ENCODE results near the gene MROH9. TPM values are rescaled to one million over a fixed set of nuclear protein-coding genes. Genes with fewer than 3 reads are reported as not detected.

MROH9 gene
- total and polyA plus RNA-seq, 2 of the 13 experiments (the other 11 are each of a cell fraction or from before 2014, with no cell fraction given) = not detected

GRCh38 chr1:170931650-170932049, 3.7 kb upstream of the MROH9 start:
- Histone ChIP-seq H3K4me2 (ENCODE audit: low read depth, low read length) (no peak overlapping the region), H3K9ac (ENCODE audit: insufficient read depth, low read depth, low read length) (no peak overlapping the region), H3K4me3 (replicated peaks in 1 of 3; ENCODE audit: insufficient read depth in 1 of 3, low read depth in 2 of 3, low read length in 3 of 3) (no peak overlapping the region), H3K4me1 (ENCODE audit: insufficient read depth, low read length) (no peaks in the 10 kb centered on the region), H2AFZ (ENCODE audit: low read length) (no peak overlapping the region), H3K79me2 (ENCODE audit: insufficient read depth, low read length) (no peaks in the 10 kb centered on the region), H3K9me3 (ENCODE audit: low read length) (no peaks in the 10 kb centered on the region), H3K27me3 (ENCODE audit: control insufficient read depth in 1 of 2, insufficient read depth in 2 of 2, low read length in 2 of 2) (no peaks in the 10 kb centered on the region), H3K36me3 (replicated peaks in 1 of 2; ENCODE audit: control insufficient read depth in 1 of 2, insufficient read depth in 2 of 2, low read length in 2 of 2) (no peaks in the 10 kb centered on the region), H4K20me1 (ENCODE audit: insufficient read depth, low read length) (no peaks in the 10 kb centered on the region), H3K27ac (ENCODE audit: extremely low read length, insufficient read depth, low read length) (no peak overlapping the region)
- FAIRE-seq (no peak), DNase-seq (ENCODE audit: low spot score) (no peak), ATAC-seq (peak; percentile 76)
- intact Hi-C loops (cut with micrococcal nuclease; ENCODE audit: unreplicated experiment) = no loop called here
- ChIA-PET POLR2A (no interaction called here), CTCF (ENCODE audit: low intra/inter-chr PET ratio, low total read pairs) (no interaction called here)
- in situ Hi-C loops (cut with HindIII; ENCODE audit: extremely low pct_ligation_motif_present, low pct_unique_long_range_greater_than_20kb) = loop anchor here (25.0 kb wide), 1 partner anchor 994 kb away; no protein-coding TSS in a partner anchor
- BruUV-seq (replicated peaks) = no TSS peak
- TF ChIP-seq ZNF841 (CRISPR knock-in tag; IDR thresholded peaks at IDR 0.05; ENCODE audit: borderline replicate concordance) = no peak
- TF ChIP-seq ZNF331 (CRISPR knock-in tag; IDR thresholded peaks at IDR 0.05) = no peak
- no peak for TF ChIP-seq NCOA1 (CRISPR knock-in tag; IDR thresholded peaks at IDR 0.05)
- TF ChIP-seq SALL2 (CRISPR knock-in tag; IDR thresholded peaks at IDR 0.05) = no peak
- no peak for TF ChIP-seq ZNF589 (CRISPR knock-in tag; conservative IDR thresholded peaks at IDR 0.05)
- TF ChIP-seq, protein P1, sequence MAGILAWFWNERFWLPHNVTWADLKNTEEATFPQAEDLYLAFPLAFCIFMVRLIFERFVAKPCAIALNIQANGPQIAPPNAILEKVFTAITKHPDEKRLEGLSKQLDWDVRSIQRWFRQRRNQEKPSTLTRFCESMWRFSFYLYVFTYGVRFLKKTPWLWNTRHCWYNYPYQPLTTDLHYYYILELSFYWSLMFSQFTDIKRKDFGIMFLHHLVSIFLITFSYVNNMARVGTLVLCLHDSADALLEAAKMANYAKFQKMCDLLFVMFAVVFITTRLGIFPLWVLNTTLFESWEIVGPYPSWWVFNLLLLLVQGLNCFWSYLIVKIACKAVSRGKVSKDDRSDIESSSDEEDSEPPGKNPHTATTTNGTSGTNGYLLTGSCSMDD (CRISPR knock-in tag; IDR thresholded peaks at IDR 0.05) = no peak
- TF ChIP-seq ZNF562 (CRISPR knock-in tag; IDR thresholded peaks at IDR 0.05; ENCODE audit: borderline replicate concordance) = no peak
- no peak for TF ChIP-seq ZBTB49 (CRISPR knock-in tag; IDR thresholded peaks at IDR 0.05; ENCODE audit: borderline replicate concordance)
- TF ChIP-seq EP300 (IDR thresholded peaks at IDR 0.05; ENCODE audit: low read depth in 2 of 2, low read length in 2 of 2) = no peak
- no peak for TF ChIP-seq EP300 (CRISPR knock-in tag; IDR thresholded peaks at IDR 0.05; ENCODE audit: borderline replicate concordance)
- TF ChIP-seq, protein P2, sequence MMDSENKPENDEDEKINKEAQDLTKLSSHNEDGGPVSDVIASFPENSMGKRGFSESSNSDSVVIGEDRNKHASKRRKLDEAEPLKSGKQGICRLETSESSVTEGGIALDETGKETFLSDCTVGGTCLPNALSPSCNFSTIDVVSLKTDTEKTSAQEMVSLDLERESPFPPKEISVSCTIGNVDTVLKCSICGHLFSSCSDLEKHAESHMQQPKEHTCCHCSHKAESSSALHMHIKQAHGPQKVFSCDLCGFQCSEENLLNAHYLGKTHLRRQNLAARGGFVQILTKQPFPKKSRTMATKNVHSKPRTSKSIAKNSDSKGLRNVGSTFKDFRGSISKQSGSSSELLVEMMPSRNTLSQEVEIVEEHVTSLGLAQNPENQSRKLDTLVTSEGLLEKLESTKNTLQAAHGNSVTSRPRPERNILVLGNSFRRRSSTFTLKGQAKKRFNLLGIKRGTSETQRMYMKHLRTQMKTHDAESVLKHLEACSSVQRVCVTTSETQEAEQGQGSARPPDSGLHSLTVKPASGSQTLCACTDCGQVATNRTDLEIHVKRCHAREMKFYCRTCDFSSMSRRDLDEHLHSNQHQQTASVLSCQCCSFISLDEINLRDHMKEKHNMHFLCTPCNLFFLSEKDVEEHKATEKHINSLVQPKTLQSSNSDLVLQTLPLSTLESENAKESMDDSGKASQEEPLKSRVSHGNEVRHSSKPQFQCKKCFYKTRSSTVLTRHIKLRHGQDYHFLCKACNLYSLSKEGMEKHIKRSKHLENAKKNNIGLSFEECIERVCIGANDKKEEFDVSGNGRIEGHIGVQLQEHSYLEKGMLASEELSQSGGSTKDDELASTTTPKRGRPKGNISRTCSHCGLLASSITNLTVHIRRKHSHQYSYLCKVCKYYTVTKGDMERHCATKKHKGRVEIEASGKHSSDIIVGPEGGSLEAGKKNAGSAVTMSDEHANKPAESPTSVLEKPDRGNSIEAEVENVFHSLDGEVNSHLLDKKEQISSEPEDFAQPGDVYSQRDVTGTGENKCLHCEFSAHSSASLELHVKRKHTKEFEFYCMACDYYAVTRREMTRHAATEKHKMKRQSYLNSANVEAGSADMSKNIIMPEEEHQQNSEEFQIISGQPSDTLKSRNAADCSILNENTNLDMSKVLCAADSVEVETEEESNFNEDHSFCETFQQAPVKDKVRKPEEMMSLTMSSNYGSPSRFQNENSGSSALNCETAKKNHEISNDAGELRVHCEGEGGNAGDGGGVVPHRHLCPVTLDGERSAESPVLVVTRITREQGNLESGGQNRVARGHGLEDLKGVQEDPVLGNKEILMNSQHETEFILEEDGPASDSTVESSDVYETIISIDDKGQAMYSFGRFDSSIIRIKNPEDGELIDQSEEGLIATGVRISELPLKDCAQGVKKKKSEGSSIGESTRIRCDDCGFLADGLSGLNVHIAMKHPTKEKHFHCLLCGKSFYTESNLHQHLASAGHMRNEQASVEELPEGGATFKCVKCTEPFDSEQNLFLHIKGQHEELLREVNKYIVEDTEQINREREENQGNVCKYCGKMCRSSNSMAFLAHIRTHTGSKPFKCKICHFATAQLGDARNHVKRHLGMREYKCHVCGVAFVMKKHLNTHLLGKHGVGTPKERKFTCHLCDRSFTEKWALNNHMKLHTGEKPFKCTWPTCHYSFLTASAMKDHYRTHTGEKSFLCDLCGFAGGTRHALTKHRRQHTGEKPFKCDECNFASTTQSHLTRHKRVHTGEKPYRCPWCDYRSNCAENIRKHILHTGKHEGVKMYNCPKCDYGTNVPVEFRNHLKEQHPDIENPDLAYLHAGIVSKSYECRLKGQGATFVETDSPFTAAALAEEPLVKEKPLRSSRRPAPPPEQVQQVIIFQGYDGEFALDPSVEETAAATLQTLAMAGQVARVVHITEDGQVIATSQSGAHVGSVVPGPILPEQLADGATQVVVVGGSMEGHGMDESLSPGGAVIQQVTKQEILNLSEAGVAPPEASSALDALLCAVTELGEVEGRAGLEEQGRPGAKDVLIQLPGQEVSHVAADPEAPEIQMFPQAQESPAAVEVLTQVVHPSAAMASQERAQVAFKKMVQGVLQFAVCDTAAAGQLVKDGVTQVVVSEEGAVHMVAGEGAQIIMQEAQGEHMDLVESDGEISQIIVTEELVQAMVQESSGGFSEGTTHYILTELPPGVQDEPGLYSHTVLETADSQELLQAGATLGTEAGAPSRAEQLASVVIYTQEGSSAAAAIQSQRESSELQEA (CRISPR knock-in tag; IDR thresholded peaks at IDR 0.05; ENCODE audit: not compliant biosample characterization) = no peak
- no CpG with 5 or more reads among the region's 2 CpGs for WGBS (ENCODE audit: low lambda C conversion rate)
